IgD-negative memory B cell (primary cell): ENCODE data around the gene SRRM2. TPM values are rescaled to one million over a fixed set of nuclear protein-coding genes. Genes with fewer than 3 reads are reported as not detected.

Experiments used
- H3K27ac Mint-ChIP-seq, 3 donors: one replicate each; pipeline ENCODE4 v1.8.0; 2020 to 2022; ENCODE audit warnings: mild to moderate bottlenecking in 3 of 3, mixed read lengths in 3 of 3, moderate library complexity in 1 of 3
- H3K27me3 Mint-ChIP-seq: one replicate; pipeline ENCODE4 v1.8.0; 2021; ENCODE audit warnings: mixed read lengths
- H3K36me3 Mint-ChIP-seq: one replicate; pipeline ENCODE4 v1.8.0; 2020; ENCODE audit warnings: mild to moderate bottlenecking, mixed read lengths
- H3K4me1 Mint-ChIP-seq, 3 donors: one replicate each; pipeline ENCODE4 v1.8.0; 2020 to 2022; ENCODE audit warnings: mixed read lengths in 3 of 3, mild to moderate bottlenecking in 1 of 3
- H3K4me3 Mint-ChIP-seq, 4 donors: one replicate each; pipeline ENCODE4 v1.8.0; 2020 to 2022; ENCODE audit warnings: mild to moderate bottlenecking in 4 of 4, mixed read lengths in 4 of 4, moderate library complexity in 3 of 4
- H3K9me3 Mint-ChIP-seq, 3 donors: one replicate each; pipeline ENCODE4 v1.8.0; 2020 to 2021; ENCODE audit warnings: mixed read lengths in 3 of 3, mild to moderate bottlenecking in 1 of 3
- polyA plus RNA-seq: library from polyadenylated mRNA; unstranded; fragments of 300-500 nt; fragmentation: Illumina TruSeq; gene quantifications from one replicate; pipeline ENCODE4 v1.2.3, GENCODE V29; 2021

SRRM2 gene
- polyA plus RNA-seq, 1 donor from 2014 or later: 159 TPM

- Mint-ChIP-seq H3K27ac (no peak overlapping the region), H3K9me3 (no peaks in the 10 kb centered on the region), H3K4me1 (peaks cover 0 to 5% (median 0%) of the 10 kb centered on the region in 3 donors), H3K27me3 (peaks cover 4% of the 10 kb centered on the region), H3K4me3 (peak overlapping the region in 1 of 4 donors; percentile 28), H3K36me3 (no peaks in the 10 kb centered on the region)
Measured at GRCh38 chr16:2710711-2711231, 41.7 kb upstream of the SRRM2 start.

- Mint-ChIP-seq H3K27ac (no peak overlapping the region), H3K36me3 (no peaks in the 10 kb centered on the region), H3K4me1 (peaks cover 0 to 5% (median 0%) of the 10 kb centered on the region in 3 donors), H3K27me3 (peaks cover 4% of the 10 kb centered on the region), H3K4me3 (no peak overlapping the region), H3K9me3 (no peaks in the 10 kb centered on the region)
Measured at GRCh38 chr16:2711370-2712062, 40.9 kb upstream of the SRRM2 start.

- no peaks in the 10 kb centered on the region for H3K9me3 Mint-ChIP-seq
- no peaks in the 10 kb centered on the region for H3K36me3 Mint-ChIP-seq
- H3K4me1 Mint-ChIP-seq: peaks cover 0 to 5% (median 0%) of the 10 kb centered on the region in 3 donors
- no peak overlapping the region for H3K4me3 Mint-ChIP-seq
- H3K27me3 Mint-ChIP-seq: peaks cover 4% of the 10 kb centered on the region
- H3K27ac Mint-ChIP-seq: no peak overlapping the region
Measured at GRCh38 chr16:2712063-2712441, 40.4 kb upstream of the SRRM2 start.

- no peak overlapping the region for H3K4me3 Mint-ChIP-seq
- H3K27ac Mint-ChIP-seq: no peak overlapping the region
- no peaks in the 10 kb centered on the region for H3K9me3 Mint-ChIP-seq
- H3K27me3 Mint-ChIP-seq: peaks cover 4% of the 10 kb centered on the region
- no peaks in the 10 kb centered on the region for H3K36me3 Mint-ChIP-seq
- peaks cover 0 to 5% (median 0%) of the 10 kb centered on the region in 3 donors for H3K4me1 Mint-ChIP-seq
Measured at GRCh38 chr16:2712546-2712945, 39.9 kb upstream of the SRRM2 start.

GRCh38 chr16:2713523-2713922 is 38.9 kb upstream of the SRRM2 start:
- H3K27ac Mint-ChIP-seq: peak overlapping the region in 1 of 3 donors; percentile 58
- H3K4me1 Mint-ChIP-seq: peaks cover 0 to 5% (median 0%) of the 10 kb centered on the region in 3 donors
- H3K4me3 Mint-ChIP-seq: no peak overlapping the region
- peaks cover 4% of the 10 kb centered on the region for H3K27me3 Mint-ChIP-seq
- no peaks in the 10 kb centered on the region for H3K36me3 Mint-ChIP-seq
- no peaks in the 10 kb centered on the region for H3K9me3 Mint-ChIP-seq

GRCh38 chr16:2713985-2714774 is 38.3 kb upstream of the SRRM2 start:
- Mint-ChIP-seq H3K36me3 (no peaks in the 10 kb centered on the region), H3K4me3 (peak overlapping the region in 1 of 4 donors; percentile 73), H3K4me1 (peaks cover 0 to 5% (median 0%) of the 10 kb centered on the region in 3 donors), H3K27me3 (peaks cover 4% of the 10 kb centered on the region), H3K9me3 (no peaks in the 10 kb centered on the region), H3K27ac (peak overlapping the region in 2 of 3 donors; percentile 58 to 67)

GRCh38 chr16:2715064-2715463 is 37.4 kb upstream of the SRRM2 start:
- H3K4me3 Mint-ChIP-seq: no peak overlapping the region
- peak overlapping the region in 1 of 3 donors; percentile 67 for H3K27ac Mint-ChIP-seq
- H3K9me3 Mint-ChIP-seq: no peaks in the 10 kb centered on the region
- H3K4me1 Mint-ChIP-seq: peaks cover 0 to 5% (median 0%) of the 10 kb centered on the region in 3 donors
- H3K27me3 Mint-ChIP-seq: peaks cover 4% of the 10 kb centered on the region
- H3K36me3 Mint-ChIP-seq: no peaks in the 10 kb centered on the region

GRCh38 chr16:2715519-2715918 is 36.9 kb upstream of the SRRM2 start:
- Mint-ChIP-seq H3K4me1 (peaks cover 0 to 5% (median 0%) of the 10 kb centered on the region in 3 donors), H3K27me3 (peaks cover 4% of the 10 kb centered on the region), H3K4me3 (no peak overlapping the region), H3K27ac (no peak overlapping the region), H3K9me3 (no peaks in the 10 kb centered on the region), H3K36me3 (no peaks in the 10 kb centered on the region)

- Mint-ChIP-seq H3K4me1 (peaks cover 0 to 3% (median 0%) of the 10 kb centered on the region in 3 donors), H3K27me3 (peaks cover 4% of the 10 kb centered on the region), H3K9me3 (no peaks in the 10 kb centered on the region), H3K36me3 (no peaks in the 10 kb centered on the region), H3K4me3 (peak overlapping the region in 1 of 4 donors; percentile 72), H3K27ac (no peak overlapping the region)
Measured at GRCh38 chr16:2715966-2716885, 36.2 kb upstream of the SRRM2 start.

- Mint-ChIP-seq H3K4me3 (peak overlapping the region in 1 of 4 donors; percentile 52), H3K4me1 (peaks cover 0 to 3% (median 1%) of the 10 kb centered on the region in 3 donors), H3K27ac (no peak overlapping the region), H3K9me3 (no peaks in the 10 kb centered on the region), H3K27me3 (peaks cover 4% of the 10 kb centered on the region), H3K36me3 (no peaks in the 10 kb centered on the region)
Measured at GRCh38 chr16:2716948-2717347, 35.5 kb upstream of the SRRM2 start.

GRCh38 chr16:2717383-2718263 is 34.8 kb upstream of the SRRM2 start:
- Mint-ChIP-seq H3K27me3 (peaks cover 4% of the 10 kb centered on the region), H3K4me3 (peak overlapping the region in 3 of 4 donors; percentile 41 to 52 (median 49)), H3K36me3 (no peaks in the 10 kb centered on the region), H3K9me3 (no peaks in the 10 kb centered on the region), H3K27ac (no peak overlapping the region), H3K4me1 (peaks cover 0 to 3% (median 1%) of the 10 kb centered on the region in 3 donors)

GRCh38 chr16:2719328-2720063 is 32.9 kb upstream of the SRRM2 start:
- Mint-ChIP-seq H3K4me3 (peak overlapping the region in 1 of 4 donors; percentile 22), H3K4me1 (peaks cover 0 to 3% (median 1%) of the 10 kb centered on the region in 3 donors), H3K36me3 (no peaks in the 10 kb centered on the region), H3K27ac (no peak overlapping the region), H3K27me3 (peaks cover 5% of the 10 kb centered on the region), H3K9me3 (no peaks in the 10 kb centered on the region)

GRCh38 chr16:2720064-2720457 is 32.4 kb upstream of the SRRM2 start, which contains the start of gene PRSS27:
Gene PRSS27 (minus strand): TSS chr16:2720224. CDS start chr16:2720160, 64 bp downstream.
- peaks cover 0 to 1% (median under 1%) of the 10 kb centered on the region in 3 donors for H3K4me1 Mint-ChIP-seq
- H3K9me3 Mint-ChIP-seq: no peaks in the 10 kb centered on the region
- peaks cover 3% of the 10 kb centered on the region for H3K27me3 Mint-ChIP-seq
- H3K4me3 Mint-ChIP-seq: peak within 1 kb of the TSS; percentile 60 to 89 (median 74)
- H3K36me3 Mint-ChIP-seq: no peaks in the 10 kb centered on the region
- peak within 1 kb of the TSS in 1 of 3 donors; percentile 10 for H3K27ac Mint-ChIP-seq
